HEK293 (cell line): ENCODE data around the gene PLEKHA6.

Source experiments
- CTCF ChIA-PET: fragments of 350-600 bp; formaldehyde crosslinking; extraction: SDS; loops from one replicate; lab custom pipeline; 2021; ENCODE audit warnings: antibody characterized with exemption; lab: Yijun Ruan, JAX
- POLR2A ChIA-PET: fragments of 300-600 bp; formaldehyde crosslinking; extraction: SDS; loops from one replicate; lab custom pipeline; 2020; ENCODE audit warnings: antibody characterized with exemption, inconsistent platforms; lab: Yijun Ruan, JAX
- H3K27ac ChIP-seq: fragments of 200-500 bp; sonication (Bioruptor generic); 2 replicates; pipeline ENCODE4 v1.5.1; 2014; ENCODE audit warnings: low read depth, low read length, control low read depth, inconsistent platforms; ENCODE audit errors: extremely low read depth
- H3K36me3 ChIP-seq, 2 experiments: fragments of 200-500 bp in 1 of 2; sonication (Bioruptor generic) in 1 of 2; 1 replicate in 1 of 2; 2 replicates in 1 of 2; pipeline ENCODE4 v1.5.1; 2014 to 2017; ENCODE audit warnings: inconsistent platforms in 2 of 2, low read length in 2 of 2; ENCODE audit not compliant: control insufficient read depth in 2 of 2, insufficient read depth in 1 of 2
- H3K4me1 ChIP-seq: fragments of 200-500 bp; sonication (Bioruptor generic); 2 replicates; pipeline ENCODE4 v1.5.1; 2014; ENCODE audit warnings: mild to moderate bottlenecking, low read length, inconsistent platforms; ENCODE audit not compliant: control insufficient read depth, insufficient read depth
- H3K4me3 ChIP-seq: 2 replicates; pipeline ENCODE4 v1.5.1; 2011; ENCODE audit warnings: low read depth, mild to moderate bottlenecking, control low read depth, low read length, moderate library complexity
- H3K9me3 ChIP-seq: fragments of 200-500 bp; sonication (Bioruptor generic); 2 replicates; pipeline ENCODE4 v1.5.1; 2014; ENCODE audit warnings: low read depth, low read length, inconsistent platforms; ENCODE audit not compliant: control insufficient read depth, insufficient read depth
- AEBP2 ChIP-seq: fragments of 450-650 bp; formaldehyde crosslinking; IDR thresholded peaks from 2 replicates; pipeline ENCODE4 v1.5.1; 2016; ENCODE audit warnings: missing biosample characterization, missing genetic modification characterization, borderline replicate concordance
- GFI1B ChIP-seq: fragments of 450-650 bp; formaldehyde crosslinking; IDR thresholded peaks from 2 replicates; pipeline ENCODE4 v1.5.1; 2016; ENCODE audit warnings: missing biosample characterization, missing genetic modification characterization
- MYNN ChIP-seq: fragments of 450-650 bp; formaldehyde crosslinking; IDR thresholded peaks from 2 replicates; pipeline ENCODE4 v1.5.1; 2016; ENCODE audit warnings: missing biosample characterization, missing genetic modification characterization, borderline replicate concordance
- PBX3 ChIP-seq: sonication (generic); formaldehyde crosslinking; IDR thresholded peaks from 2 replicates; pipeline ENCODE4 v1.8.1; 2022; ENCODE audit warnings: mild to moderate bottlenecking, moderate library complexity, missing genetic modification reagents
- SCRT2 ChIP-seq: fragments of 450-650 bp; formaldehyde crosslinking; IDR thresholded peaks from 2 replicates; pipeline ENCODE4 v1.5.1; 2016; ENCODE audit warnings: missing biosample characterization, missing genetic modification characterization
- SP7 ChIP-seq: fragments of 450-650 bp; formaldehyde crosslinking; IDR thresholded peaks from 2 replicates; pipeline ENCODE4 v1.5.1; 2016; ENCODE audit warnings: missing biosample characterization, missing genetic modification characterization
- TCF7L2 ChIP-seq: IDR thresholded peaks from 2 replicates; pipeline ENCODE4 v1.6.1; 2011; ENCODE audit warnings: low read depth, mild to moderate bottlenecking, inconsistent platforms, low read length, moderate library complexity, borderline replicate concordance
- WT1 ChIP-seq: fragments of 450-650 bp; formaldehyde crosslinking; IDR thresholded peaks from 2 replicates; pipeline ENCODE4 v1.5.1; 2016; ENCODE audit warnings: missing biosample characterization, missing genetic modification characterization
- ZFP69B ChIP-seq: fragments of 450-650 bp; formaldehyde crosslinking; IDR thresholded peaks from 2 replicates; pipeline ENCODE4 v1.5.1; 2016; ENCODE audit warnings: missing biosample characterization, missing genetic modification characterization
- ZNF114 ChIP-seq: fragments of 450-650 bp; formaldehyde crosslinking; IDR thresholded peaks from 2 replicates; pipeline ENCODE4 v1.5.0; 2017; ENCODE audit warnings: missing biosample characterization, missing genetic modification characterization
- ZNF157 ChIP-seq: fragments of 450-650 bp; formaldehyde crosslinking; IDR thresholded peaks from 2 replicates; pipeline ENCODE4 v1.5.1; 2016; ENCODE audit warnings: missing biosample characterization, missing genetic modification characterization
- ZNF184 ChIP-seq: fragments of 450-650 bp; IDR thresholded peaks from 2 replicates; pipeline ENCODE4 v1.5.1; 2018; ENCODE audit warnings: missing biosample characterization, mild to moderate bottlenecking, missing genetic modification characterization
- ZNF223 ChIP-seq: fragments of 450-650 bp; formaldehyde crosslinking; IDR thresholded peaks from 2 replicates; pipeline ENCODE4 v1.5.1; 2016; ENCODE audit warnings: missing biosample characterization, missing genetic modification characterization
- ZNF302 ChIP-seq: fragments of 450-650 bp; formaldehyde crosslinking; IDR thresholded peaks from 2 replicates; pipeline ENCODE4 v1.5.1; 2016; ENCODE audit warnings: missing biosample characterization, missing genetic modification characterization, low read depth
- ZNF335 ChIP-seq: fragments of 450-650 bp; formaldehyde crosslinking; conservative IDR thresholded peaks from 2 replicates; pipeline ENCODE4 v1.5.1; 2016; ENCODE audit warnings: missing biosample characterization, missing genetic modification characterization
- ZNF423 ChIP-seq: fragments of 450-650 bp; formaldehyde crosslinking; IDR thresholded peaks from 2 replicates; pipeline ENCODE4 v1.5.1; 2016; ENCODE audit warnings: missing biosample characterization, missing genetic modification characterization
- ZNF514 ChIP-seq: fragments of 450-650 bp; formaldehyde crosslinking; IDR thresholded peaks from 2 replicates; pipeline ENCODE4 v1.5.1; 2016; ENCODE audit warnings: missing biosample characterization, missing genetic modification characterization
- ZNF626 ChIP-seq: fragments of 450-650 bp; sonication (Bioruptor Pico); formaldehyde crosslinking; IDR thresholded peaks from 2 replicates; pipeline ENCODE4 v1.5.1; 2018; ENCODE audit warnings: missing biosample characterization, missing genetic modification characterization, inconsistent platforms
- ZNF670 ChIP-seq: fragments of 450-650 bp; formaldehyde crosslinking; IDR thresholded peaks from 2 replicates; pipeline ENCODE4 v1.5.1; 2016; ENCODE audit warnings: missing biosample characterization, missing genetic modification characterization, low read depth
- TF ChIP-seq, protein P1 (sequence below): fragments of 450-650 bp; formaldehyde crosslinking; IDR thresholded peaks from 2 replicates; pipeline ENCODE4 v1.5.1; 2016; ENCODE audit warnings: missing biosample characterization, missing genetic modification characterization

The PLEKHA6 gene

DNA sequence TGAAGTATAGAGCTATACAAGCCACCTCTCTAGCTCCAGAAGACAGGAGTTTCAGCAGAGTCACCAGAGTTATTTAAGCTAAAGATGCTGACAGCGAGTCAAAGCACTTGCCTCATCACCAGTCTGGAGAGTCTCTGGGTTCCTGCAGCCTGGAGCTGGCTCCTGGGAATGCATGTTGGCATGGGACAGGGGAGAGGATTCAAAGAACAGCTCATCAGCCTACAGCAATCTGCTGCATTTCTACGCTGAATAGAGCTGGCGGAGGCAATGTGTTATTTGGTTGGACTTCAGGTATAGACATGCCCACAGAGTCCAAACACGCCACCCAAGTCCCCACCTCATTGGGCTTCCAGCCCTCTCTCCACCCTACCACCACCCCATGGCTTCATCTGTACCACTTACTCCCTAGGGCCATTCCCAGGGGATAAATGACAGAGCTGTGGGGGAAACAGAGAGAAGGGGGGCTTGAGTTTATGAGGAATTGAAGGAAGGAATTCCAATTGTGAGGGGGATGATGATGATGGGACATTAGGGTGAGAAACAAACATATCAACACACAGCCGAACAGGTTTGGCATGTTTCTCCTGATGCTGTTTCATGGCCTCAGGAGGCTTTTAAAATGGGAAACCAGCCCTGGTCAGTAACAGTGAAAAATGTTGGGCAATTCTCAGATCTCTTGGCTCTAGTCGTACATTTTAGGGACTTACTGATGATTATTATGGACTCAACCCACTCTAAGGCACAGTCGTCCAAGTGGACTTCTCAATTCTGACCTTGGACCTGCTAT is 58.4 kb downstream of the PLEKHA6 start:
- H3K4me1 ChIP-seq: no peaks in the 10 kb centered on the region
- no peaks in the 10 kb centered on the region for H3K9me3 ChIP-seq
- no peak overlapping the region for H3K27ac ChIP-seq
- TF ChIP-seq SCRT2 (tag by site-specific recombination) (no peak), ZNF514 (tag by site-specific recombination) (no peak), TCF7L2 (no peak), ZNF302 (tag by site-specific recombination) (no peak), ZNF114 (tag by site-specific recombination) (no peak), ZNF157 (no peak), ZNF184 (tag by site-specific recombination) (no peak), ZNF223 (tag by site-specific recombination) (no peak), ZNF670 (tag by site-specific recombination) (no peak), ZNF335 (tag by site-specific recombination) (no peak), ZNF423 (tag by site-specific recombination) (no peak)
- no peak overlapping the region for H3K4me3 ChIP-seq
- ChIA-PET POLR2A (no interaction called here), CTCF (interaction anchor here (0.5 to 1.2 kb wide), 3 partner anchors 65 to 1036 kb away, joined by 3 read pairs; no protein-coding TSS in a partner anchor)
- H3K36me3 ChIP-seq: no peaks in the 10 kb centered on the region

DNA sequence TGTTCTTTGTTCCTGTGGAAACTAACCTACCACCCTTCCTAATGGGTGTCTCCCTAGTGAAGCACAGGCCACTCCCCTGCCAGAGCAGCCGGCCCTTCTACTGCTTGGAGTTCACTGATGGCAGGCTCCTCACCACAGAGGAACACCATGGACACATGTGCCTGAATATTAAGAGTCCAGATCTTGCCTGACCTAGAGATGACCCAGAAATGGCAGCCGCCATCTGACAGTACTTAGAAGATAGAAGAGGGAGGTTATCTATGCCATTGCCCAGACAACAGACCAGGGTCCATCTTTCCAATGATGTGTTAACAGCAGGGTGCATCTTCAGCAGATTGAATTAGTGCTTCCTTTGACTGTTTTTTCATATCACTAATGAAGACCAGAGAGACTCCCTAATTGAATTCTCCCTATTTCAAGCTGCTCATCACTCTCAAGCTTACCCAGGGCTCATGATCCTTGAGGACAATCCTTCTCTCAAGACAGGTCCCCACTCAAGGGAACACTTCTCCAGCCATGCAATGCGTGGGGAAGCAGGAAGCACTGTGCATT is 59.8 kb downstream of the PLEKHA6 start:
- no peaks in the 10 kb centered on the region for H3K36me3 ChIP-seq
- no peaks in the 10 kb centered on the region for H3K9me3 ChIP-seq
- no peak overlapping the region for H3K27ac ChIP-seq
- ChIA-PET POLR2A (no interaction called here), CTCF (interaction anchor here (0.7 to 1.7 kb wide), 4 partner anchors 64 to 505 kb away, joined by 3 to 8 read pairs (median 3); partner anchors contain the start of gene GOLT1A)
- no peaks in the 10 kb centered on the region for H3K4me1 ChIP-seq
- H3K4me3 ChIP-seq: no peak overlapping the region
- TF ChIP-seq, protein P1, sequence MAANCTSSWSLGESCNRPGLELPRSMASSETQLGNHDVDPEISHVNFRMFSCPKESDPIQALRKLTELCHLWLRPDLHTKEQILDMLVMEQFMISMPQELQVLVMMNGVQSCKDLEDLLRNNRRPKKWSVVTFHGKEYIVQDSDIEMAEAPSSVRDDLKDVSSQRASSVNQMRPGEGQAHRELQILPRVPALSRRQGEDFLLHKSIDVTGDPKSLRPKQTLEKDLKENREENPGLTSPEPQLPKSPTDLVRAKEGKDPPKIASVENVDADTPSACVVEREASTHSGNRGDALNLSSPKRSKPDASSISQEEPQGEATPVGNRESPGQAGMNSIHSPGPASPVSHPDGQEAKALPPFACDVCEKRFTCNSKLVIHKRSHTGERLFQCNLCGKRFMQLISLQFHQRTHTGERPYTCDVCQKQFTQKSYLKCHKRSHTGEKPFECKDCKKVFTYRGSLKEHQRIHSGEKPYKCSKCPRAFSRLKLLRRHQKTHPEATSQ (tag by site-specific recombination): no peak
- TF ChIP-seq ZNF626: no peak
- no peak for TF ChIP-seq TCF7L2
- no peak for TF ChIP-seq PBX3 (CRISPR knock-in tag)
- TF ChIP-seq SP7 (tag by site-specific recombination): no peak
- no peak for TF ChIP-seq AEBP2 (tag by site-specific recombination)
- TF ChIP-seq ZFP69B (tag by site-specific recombination): no peak
- no peak for TF ChIP-seq WT1 (tag by site-specific recombination)
- TF ChIP-seq MYNN (tag by site-specific recombination): no peak
- TF ChIP-seq GFI1B: no peak
